Lower leg skin (tissue), 3 donors: ENCODE data around the gene COG2.

Experiments used
- CTCF ChIP-seq, 3 donors: fragments of 450-650 bp; IDR thresholded peaks; one replicate each; pipeline ENCODE4 v1.5.1; 2016; ENCODE audit warnings: antibody characterized with exemption in 3 of 3, mild to moderate bottlenecking in 3 of 3, moderate library complexity in 2 of 3
- POLR2A ChIP-seq, 2 donors: fragments of 450-650 bp; IDR thresholded peaks; one replicate each; pipeline ENCODE4 v1.6.1; 2016 to 2017; ENCODE audit warnings: antibody characterized with exemption in 2 of 2, mild to moderate bottlenecking in 1 of 2, moderate library complexity in 1 of 2

GRCh38 chr1:230701434-230701833, 59.2 kb downstream of the COG2 start:
- TF ChIP-seq CTCF (IDR thresholded peaks at IDR 0.05) (no peak), POLR2A (IDR thresholded peaks at IDR 0.05) (no peak)
